ENCODE results near the gene SLC37A1. TPM values are rescaled to one million over a fixed set of nuclear protein-coding genes. Genes with fewer than 3 reads are reported as not detected.

The SLC37A1 gene
- total RNA-seq, 2 donors from 2014 or later = 27.5 to 37.6 TPM

- H3K27ac Mint-ChIP-seq = no peak overlapping the region
- ATAC-seq (replicated peaks in 1 of 2) = no peak
- no peak for DNase-seq
- peaks cover 11% of the 10 kb centered on the region for H3K27me3 Mint-ChIP-seq (ENCODE audit: low read depth)
- H3K9me3 Mint-ChIP-seq = peaks cover 4% of the 10 kb centered on the region in 2 donors
- H3K4me3 Mint-ChIP-seq = no peak overlapping the region
- H3K4me1 Mint-ChIP-seq (ENCODE audit: low read depth) = no peaks in the 10 kb centered on the region
- H3K36me3 Mint-ChIP-seq (ENCODE audit: insufficient read depth in 2 of 2) = peaks cover 3 to 4% of the 10 kb centered on the region in 2 donors
Measured at GRCh38 chr21:42486531-42486930, 27.1 kb upstream of the SLC37A1 start.

- DNase-seq = no peak
- peaks cover 11% of the 10 kb centered on the region for H3K27me3 Mint-ChIP-seq (ENCODE audit: low read depth)
- no peak overlapping the region for H3K4me3 Mint-ChIP-seq
- H3K4me1 Mint-ChIP-seq (ENCODE audit: low read depth) = no peaks in the 10 kb centered on the region
- no peak overlapping the region for H3K27ac Mint-ChIP-seq
- peaks cover 3 to 4% of the 10 kb centered on the region in 2 donors for H3K36me3 Mint-ChIP-seq (ENCODE audit: insufficient read depth in 2 of 2)
- ATAC-seq (replicated peaks in 1 of 2) = no peak
- peaks cover 4% of the 10 kb centered on the region in 2 donors for H3K9me3 Mint-ChIP-seq
Measured at GRCh38 chr21:42489006-42489563, 24.6 kb upstream of the SLC37A1 start.

- ATAC-seq (replicated peaks in 1 of 2) (no peak), DNase-seq (no peak)
- Mint-ChIP-seq H3K4me1 (ENCODE audit: low read depth) (no peaks in the 10 kb centered on the region), H3K9me3 (peaks cover 4% of the 10 kb centered on the region in 2 donors), H3K4me3 (no peak overlapping the region), H3K27ac (no peak overlapping the region), H3K27me3 (ENCODE audit: low read depth) (peaks cover 11% of the 10 kb centered on the region), H3K36me3 (ENCODE audit: insufficient read depth in 2 of 2) (peaks cover 3 to 4% of the 10 kb centered on the region in 2 donors)
Measured at GRCh38 chr21:42489991-42490390, 23.7 kb upstream of the SLC37A1 start.

- Mint-ChIP-seq H3K27ac (no peak overlapping the region), H3K9me3 (peaks cover 4% of the 10 kb centered on the region in 2 donors), H3K27me3 (ENCODE audit: low read depth) (peaks cover 8% of the 10 kb centered on the region), H3K4me1 (ENCODE audit: low read depth) (peaks cover 5% of the 10 kb centered on the region), H3K4me3 (no peak overlapping the region), H3K36me3 (ENCODE audit: insufficient read depth in 2 of 2) (peaks cover 3 to 4% of the 10 kb centered on the region in 2 donors)
- no peak for ATAC-seq (replicated peaks in 1 of 2)
- no peak for DNase-seq
Measured at GRCh38 chr21:42490720-42491119, 22.9 kb upstream of the SLC37A1 start.

- Mint-ChIP-seq H3K4me3 (no peak overlapping the region), H3K27me3 (ENCODE audit: low read depth) (peaks cover 5% of the 10 kb centered on the region), H3K4me1 (ENCODE audit: low read depth) (peaks cover 10% of the 10 kb centered on the region), H3K27ac (no peak overlapping the region), H3K36me3 (ENCODE audit: insufficient read depth in 2 of 2) (peaks cover 3 to 4% of the 10 kb centered on the region in 2 donors), H3K9me3 (peaks cover 4% of the 10 kb centered on the region in 2 donors)
- ATAC-seq (replicated peaks in 1 of 2) = no peak
- no peak for DNase-seq
Measured at GRCh38 chr21:42491328-42491727, 22.3 kb upstream of the SLC37A1 start.

GRCh38 chr21:42492201-42492600 is 21.5 kb upstream of the SLC37A1 start:
- peaks cover 3 to 4% of the 10 kb centered on the region in 2 donors for H3K36me3 Mint-ChIP-seq (ENCODE audit: insufficient read depth in 2 of 2)
- no peak overlapping the region for H3K27ac Mint-ChIP-seq
- H3K4me1 Mint-ChIP-seq (ENCODE audit: low read depth) = peaks cover 18% of the 10 kb centered on the region
- H3K9me3 Mint-ChIP-seq = peaks cover 4% of the 10 kb centered on the region in 2 donors
- ATAC-seq (replicated peaks in 1 of 2) = no peak
- H3K4me3 Mint-ChIP-seq = no peak overlapping the region
- peaks cover under 1% of the 10 kb centered on the region for H3K27me3 Mint-ChIP-seq (ENCODE audit: low read depth)
- DNase-seq = no peak

GRCh38 chr21:42493109-42494060 is 20.3 kb upstream of the SLC37A1 start:
- H3K27me3 Mint-ChIP-seq (ENCODE audit: low read depth) = no peaks in the 10 kb centered on the region
- H3K27ac Mint-ChIP-seq = no peak overlapping the region
- DNase-seq (no peak), ATAC-seq (replicated peaks in 1 of 2) (no peak)
- H3K4me1 Mint-ChIP-seq (ENCODE audit: low read depth) = peaks cover 22% of the 10 kb centered on the region
- H3K4me3 Mint-ChIP-seq = no peak overlapping the region
- H3K36me3 Mint-ChIP-seq (ENCODE audit: insufficient read depth in 2 of 2) = peaks cover 3 to 4% of the 10 kb centered on the region in 2 donors
- peaks cover 4% of the 10 kb centered on the region in 2 donors for H3K9me3 Mint-ChIP-seq

- DNase-seq (no peak), ATAC-seq (replicated peaks in 1 of 2) (no peak)
- peaks cover 24% of the 10 kb centered on the region for H3K4me1 Mint-ChIP-seq (ENCODE audit: low read depth)
- H3K4me3 Mint-ChIP-seq = peak overlapping the region; percentile 90 to 97
- H3K36me3 Mint-ChIP-seq (ENCODE audit: insufficient read depth in 2 of 2) = no peaks in the 10 kb centered on the region
- H3K9me3 Mint-ChIP-seq = no peaks in the 10 kb centered on the region
- H3K27ac Mint-ChIP-seq = no peak overlapping the region
- H3K27me3 Mint-ChIP-seq (ENCODE audit: low read depth) = no peaks in the 10 kb centered on the region
Measured at GRCh38 chr21:42495027-42495426, 18.6 kb upstream of the SLC37A1 start.

GRCh38 chr21:42495765-42496119 is 17.9 kb upstream of the SLC37A1 start:
- Mint-ChIP-seq H3K4me3 (peak overlapping the region; percentile 90 to 97), H3K27ac (no peak overlapping the region), H3K27me3 (ENCODE audit: low read depth) (no peaks in the 10 kb centered on the region), H3K36me3 (ENCODE audit: insufficient read depth in 2 of 2) (no peaks in the 10 kb centered on the region), H3K4me1 (ENCODE audit: low read depth) (peaks cover 24% of the 10 kb centered on the region), H3K9me3 (no peaks in the 10 kb centered on the region)
- ATAC-seq (replicated peaks in 1 of 2) = no peak
- DNase-seq = no peak

- H3K4me1 Mint-ChIP-seq (ENCODE audit: low read depth) = peaks cover 24% of the 10 kb centered on the region
- peak; percentile 97 to 98 for ATAC-seq (replicated peaks in 1 of 2)
- peak within 1 kb of the TSS; percentile 25 for H3K27ac Mint-ChIP-seq
- H3K4me3 Mint-ChIP-seq = peak within 1 kb of the TSS; percentile 90 to 97
- H3K9me3 Mint-ChIP-seq = no peaks in the 10 kb centered on the region
- DNase-seq = peak; percentile 99
- no peaks in the 10 kb centered on the region for H3K36me3 Mint-ChIP-seq (ENCODE audit: insufficient read depth in 2 of 2)
- H3K27me3 Mint-ChIP-seq (ENCODE audit: low read depth) = no peaks in the 10 kb centered on the region
Measured at GRCh38 chr21:42496120-42496838, 17.4 kb upstream of the SLC37A1 start, which contains the start of gene RSPH1. TSS of gene RSPH1 (minus strand) at chr21:42496224. CDS start at chr21:42496186, 38 bp downstream.

- no peaks in the 10 kb centered on the region for H3K9me3 Mint-ChIP-seq
- no peaks in the 10 kb centered on the region for H3K27me3 Mint-ChIP-seq (ENCODE audit: low read depth)
- H3K4me1 Mint-ChIP-seq (ENCODE audit: low read depth) = peaks cover 24% of the 10 kb centered on the region
- DNase-seq (no peak), ATAC-seq (replicated peaks in 1 of 2) (no peak)
- peak overlapping the region; percentile 90 to 97 for H3K4me3 Mint-ChIP-seq
- H3K27ac Mint-ChIP-seq = peak overlapping the region; percentile 25
- no peaks in the 10 kb centered on the region for H3K36me3 Mint-ChIP-seq (ENCODE audit: insufficient read depth in 2 of 2)
Measured at GRCh38 chr21:42496839-42497202, 16.8 kb upstream of the SLC37A1 start.

- Mint-ChIP-seq H3K4me1 (ENCODE audit: low read depth) (peaks cover 24% of the 10 kb centered on the region), H3K27ac (no peak overlapping the region), H3K9me3 (no peaks in the 10 kb centered on the region), H3K27me3 (ENCODE audit: low read depth) (no peaks in the 10 kb centered on the region), H3K36me3 (ENCODE audit: insufficient read depth in 2 of 2) (no peaks in the 10 kb centered on the region), H3K4me3 (no peak overlapping the region)
- no peak for DNase-seq
- no peak for ATAC-seq (replicated peaks in 1 of 2)
Measured at GRCh38 chr21:42498012-42498411, 15.6 kb upstream of the SLC37A1 start.

Data from activated T-cell treated with anti-CD3 and anti-CD28 coated beads, Interleukin-2, amount 50 U/mL, for 72 hours (primary cell).